ENCODE results near the gene SEPTIN8. TPM values are rescaled to one million over a fixed set of nuclear protein-coding genes. Genes with fewer than 3 reads are reported as not detected.

The SEPTIN8 gene
- total and polyA plus RNA-seq, 2 of the 8 experiments (the other 6 are each of a cell fraction or from before 2014, with no cell fraction given), result 21.2 to 33.0 TPM

- TF ChIP-seq, protein P1, sequence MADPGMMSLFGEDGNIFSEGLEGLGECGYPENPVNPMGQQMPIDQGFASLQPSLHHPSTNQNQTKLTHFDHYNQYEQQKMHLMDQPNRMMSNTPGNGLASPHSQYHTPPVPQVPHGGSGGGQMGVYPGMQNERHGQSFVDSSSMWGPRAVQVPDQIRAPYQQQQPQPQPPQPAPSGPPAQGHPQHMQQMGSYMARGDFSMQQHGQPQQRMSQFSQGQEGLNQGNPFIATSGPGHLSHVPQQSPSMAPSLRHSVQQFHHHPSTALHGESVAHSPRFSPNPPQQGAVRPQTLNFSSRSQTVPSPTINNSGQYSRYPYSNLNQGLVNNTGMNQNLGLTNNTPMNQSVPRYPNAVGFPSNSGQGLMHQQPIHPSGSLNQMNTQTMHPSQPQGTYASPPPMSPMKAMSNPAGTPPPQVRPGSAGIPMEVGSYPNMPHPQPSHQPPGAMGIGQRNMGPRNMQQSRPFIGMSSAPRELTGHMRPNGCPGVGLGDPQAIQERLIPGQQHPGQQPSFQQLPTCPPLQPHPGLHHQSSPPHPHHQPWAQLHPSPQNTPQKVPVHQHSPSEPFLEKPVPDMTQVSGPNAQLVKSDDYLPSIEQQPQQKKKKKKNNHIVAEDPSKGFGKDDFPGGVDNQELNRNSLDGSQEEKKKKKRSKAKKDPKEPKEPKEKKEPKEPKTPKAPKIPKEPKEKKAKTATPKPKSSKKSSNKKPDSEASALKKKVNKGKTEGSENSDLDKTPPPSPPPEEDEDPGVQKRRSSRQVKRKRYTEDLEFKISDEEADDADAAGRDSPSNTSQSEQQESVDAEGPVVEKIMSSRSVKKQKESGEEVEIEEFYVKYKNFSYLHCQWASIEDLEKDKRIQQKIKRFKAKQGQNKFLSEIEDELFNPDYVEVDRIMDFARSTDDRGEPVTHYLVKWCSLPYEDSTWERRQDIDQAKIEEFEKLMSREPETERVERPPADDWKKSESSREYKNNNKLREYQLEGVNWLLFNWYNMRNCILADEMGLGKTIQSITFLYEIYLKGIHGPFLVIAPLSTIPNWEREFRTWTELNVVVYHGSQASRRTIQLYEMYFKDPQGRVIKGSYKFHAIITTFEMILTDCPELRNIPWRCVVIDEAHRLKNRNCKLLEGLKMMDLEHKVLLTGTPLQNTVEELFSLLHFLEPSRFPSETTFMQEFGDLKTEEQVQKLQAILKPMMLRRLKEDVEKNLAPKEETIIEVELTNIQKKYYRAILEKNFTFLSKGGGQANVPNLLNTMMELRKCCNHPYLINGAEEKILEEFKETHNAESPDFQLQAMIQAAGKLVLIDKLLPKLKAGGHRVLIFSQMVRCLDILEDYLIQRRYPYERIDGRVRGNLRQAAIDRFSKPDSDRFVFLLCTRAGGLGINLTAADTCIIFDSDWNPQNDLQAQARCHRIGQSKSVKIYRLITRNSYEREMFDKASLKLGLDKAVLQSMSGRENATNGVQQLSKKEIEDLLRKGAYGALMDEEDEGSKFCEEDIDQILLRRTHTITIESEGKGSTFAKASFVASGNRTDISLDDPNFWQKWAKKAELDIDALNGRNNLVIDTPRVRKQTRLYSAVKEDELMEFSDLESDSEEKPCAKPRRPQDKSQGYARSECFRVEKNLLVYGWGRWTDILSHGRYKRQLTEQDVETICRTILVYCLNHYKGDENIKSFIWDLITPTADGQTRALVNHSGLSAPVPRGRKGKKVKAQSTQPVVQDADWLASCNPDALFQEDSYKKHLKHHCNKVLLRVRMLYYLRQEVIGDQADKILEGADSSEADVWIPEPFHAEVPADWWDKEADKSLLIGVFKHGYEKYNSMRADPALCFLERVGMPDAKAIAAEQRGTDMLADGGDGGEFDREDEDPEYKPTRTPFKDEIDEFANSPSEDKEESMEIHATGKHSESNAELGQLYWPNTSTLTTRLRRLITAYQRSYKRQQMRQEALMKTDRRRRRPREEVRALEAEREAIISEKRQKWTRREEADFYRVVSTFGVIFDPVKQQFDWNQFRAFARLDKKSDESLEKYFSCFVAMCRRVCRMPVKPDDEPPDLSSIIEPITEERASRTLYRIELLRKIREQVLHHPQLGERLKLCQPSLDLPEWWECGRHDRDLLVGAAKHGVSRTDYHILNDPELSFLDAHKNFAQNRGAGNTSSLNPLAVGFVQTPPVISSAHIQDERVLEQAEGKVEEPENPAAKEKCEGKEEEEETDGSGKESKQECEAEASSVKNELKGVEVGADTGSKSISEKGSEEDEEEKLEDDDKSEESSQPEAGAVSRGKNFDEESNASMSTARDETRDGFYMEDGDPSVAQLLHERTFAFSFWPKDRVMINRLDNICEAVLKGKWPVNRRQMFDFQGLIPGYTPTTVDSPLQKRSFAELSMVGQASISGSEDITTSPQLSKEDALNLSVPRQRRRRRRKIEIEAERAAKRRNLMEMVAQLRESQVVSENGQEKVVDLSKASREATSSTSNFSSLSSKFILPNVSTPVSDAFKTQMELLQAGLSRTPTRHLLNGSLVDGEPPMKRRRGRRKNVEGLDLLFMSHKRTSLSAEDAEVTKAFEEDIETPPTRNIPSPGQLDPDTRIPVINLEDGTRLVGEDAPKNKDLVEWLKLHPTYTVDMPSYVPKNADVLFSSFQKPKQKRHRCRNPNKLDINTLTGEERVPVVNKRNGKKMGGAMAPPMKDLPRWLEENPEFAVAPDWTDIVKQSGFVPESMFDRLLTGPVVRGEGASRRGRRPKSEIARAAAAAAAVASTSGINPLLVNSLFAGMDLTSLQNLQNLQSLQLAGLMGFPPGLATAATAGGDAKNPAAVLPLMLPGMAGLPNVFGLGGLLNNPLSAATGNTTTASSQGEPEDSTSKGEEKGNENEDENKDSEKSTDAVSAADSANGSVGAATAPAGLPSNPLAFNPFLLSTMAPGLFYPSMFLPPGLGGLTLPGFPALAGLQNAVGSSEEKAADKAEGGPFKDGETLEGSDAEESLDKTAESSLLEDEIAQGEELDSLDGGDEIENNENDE (IDR thresholded peaks at IDR 0.05; ENCODE audit: insufficient replicate concordance, low read length), result no peak
- no peak for TF ChIP-seq CREB1 (IDR thresholded peaks at IDR 0.05)
- TF ChIP-seq SIX5 (IDR thresholded peaks at IDR 0.05; ENCODE audit: low read depth, low read length), result no peak
- no peak for TF ChIP-seq SP1 (IDR thresholded peaks at IDR 0.05; ENCODE audit: low read depth, low read length)
- TF ChIP-seq SP4 (IDR thresholded peaks at IDR 0.05; ENCODE audit: low read length), result no peak
- no peak for TF ChIP-seq BCL11A (IDR thresholded peaks at IDR 0.05; ENCODE audit: low read depth in 2 of 2, low read length in 2 of 2)
- TF ChIP-seq SIRT6 (IDR thresholded peaks at IDR 0.05; ENCODE audit: low read length), result no peak
- TF ChIP-seq CEBPB (IDR thresholded peaks at IDR 0.05; ENCODE audit: low read depth, low read length), result no peak
- no peak for TF ChIP-seq FOSL1 (IDR thresholded peaks at IDR 0.05; ENCODE audit: insufficient read depth, low read depth, low read length)
- TF ChIP-seq CHD1 (IDR thresholded peaks at IDR 0.05; ENCODE audit: low read depth, low read length), result no peak
These were observed 44.8 kb upstream of the SEPTIN8 start (continued) for GRCh38 chr5:132821791-132822190.

Measured in H1 (cell line).